ENCODE results near the gene VPS13D. TPM values are rescaled to one million over a fixed set of nuclear protein-coding genes. Genes with fewer than 3 reads are reported as not detected.

VPS13D gene
- polyA plus RNA-seq, 3 donors: 3.6 to 20.2 (median 5.1) TPM

GRCh38 chr1:12531179-12531499, 301.3 kb downstream of the VPS13D start:
- Mint-ChIP-seq H3K4me3 (no peak overlapping the region), H3K9me3 (peaks cover 0 to 9% (median 3%) of the 10 kb centered on the region in 7 donors), H3K27ac (no peak overlapping the region), H3K36me3 (peaks cover 0 to 2% of the 10 kb centered on the region in 2 donors), H3K27me3 (ENCODE audit: low read depth in 3 of 3) (peaks cover 0 to 4% (median 2%) of the 10 kb centered on the region in 3 donors), H3K4me1 (peaks cover 13% of the 10 kb centered on the region)
- Histone ChIP-seq H3K27ac (ENCODE audit: low read depth in 1 of 2, low read length in 2 of 2) (no peak overlapping the region), H3K27me3 (ENCODE audit: control insufficient read depth in 2 of 2, insufficient read depth in 2 of 2, low read length in 2 of 2) (no peaks in the 10 kb centered on the region), H3K9me3 (replicated peaks in 1 of 2; ENCODE audit: control insufficient read depth in 1 of 2, insufficient read depth in 1 of 2, low read length in 2 of 2) (no peaks in the 10 kb centered on the region), H2AFZ (ENCODE audit: insufficient read depth, low read depth, low read length, poor library complexity, severe bottlenecking) (no peak overlapping the region), H3K79me2 (ENCODE audit: insufficient read depth, low read length) (no peaks in the 10 kb centered on the region), H3K9ac (ENCODE audit: insufficient read depth, low read length, poor library complexity, severe bottlenecking) (no peak overlapping the region), H3K4me1 (ENCODE audit: control insufficient read depth in 1 of 2, insufficient read depth in 2 of 2, low read length in 2 of 2) (peaks cover 6 to 7% of the 10 kb centered on the region in 2 donors), H4K20me1 (ENCODE audit: insufficient read depth, low read length) (no peaks in the 10 kb centered on the region), H3K36me3 (replicated peaks in 1 of 2; ENCODE audit: control insufficient read depth in 1 of 2, insufficient read depth in 2 of 2, low read length in 2 of 2) (no peaks in the 10 kb centered on the region), H3K4me3 (replicated peaks in 1 of 3; ENCODE audit: low read depth in 2 of 3, low read length in 3 of 3) (no peak overlapping the region), H3K4me2 (replicated peaks; ENCODE audit: extremely low read depth, low read length, poor library complexity, severe bottlenecking) (no peak overlapping the region)
- TF ChIP-seq CTCF (IDR thresholded peaks at IDR 0.05): no peak
- no peak for DNase-seq
- no CpG with 5 or more reads among the region's 1 CpG for WGBS (ENCODE audit: insufficient coverage)
- intact Hi-C loops (cut with micrococcal nuclease): no loop called here

DNA sequence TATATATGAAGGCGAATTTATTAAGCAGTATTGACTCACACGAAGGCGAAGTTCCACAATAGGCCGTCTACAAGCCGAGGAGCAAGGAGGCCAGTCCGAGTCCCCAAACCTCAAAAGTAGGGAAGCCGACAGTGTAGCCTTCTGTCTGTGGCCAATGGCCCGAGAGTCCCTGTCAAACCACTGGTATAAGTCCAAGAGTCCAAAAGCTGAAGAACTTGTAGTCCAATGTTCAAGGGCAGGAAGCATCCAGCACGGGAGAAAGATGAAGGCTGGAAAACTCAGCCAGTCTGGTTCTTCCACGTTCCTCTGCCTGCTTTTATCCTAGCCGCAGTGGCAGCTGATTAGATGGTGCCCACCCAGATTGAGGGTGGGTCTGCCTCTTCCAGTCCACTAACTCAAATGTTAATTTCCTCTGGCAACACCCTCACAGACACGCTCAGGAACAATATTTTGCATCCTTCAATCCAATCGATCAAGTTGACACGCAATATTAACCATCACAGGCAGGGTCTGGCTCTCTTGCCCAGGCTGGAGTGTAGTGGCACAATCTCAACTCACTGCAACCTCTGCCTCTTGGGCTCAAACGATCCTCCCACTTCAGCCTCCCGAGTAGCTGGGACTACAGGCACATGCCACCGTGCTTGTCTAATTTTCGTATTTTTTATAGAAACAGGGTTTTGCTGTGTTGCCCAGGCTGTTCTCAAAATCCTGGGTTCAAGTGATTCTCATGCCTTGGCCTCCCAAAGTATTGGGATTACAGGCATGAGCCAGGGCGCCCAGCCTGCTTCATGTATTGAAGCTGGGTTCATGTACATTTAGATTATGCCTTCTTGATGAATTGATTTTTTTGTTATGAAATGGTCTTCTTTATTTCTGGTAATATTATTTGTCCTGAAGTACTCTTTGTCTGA, 302.8 kb downstream of the VPS13D start:
- Mint-ChIP-seq H3K27me3 (ENCODE audit: low read depth in 3 of 3) (peaks cover 0 to 4% (median 2%) of the 10 kb centered on the region in 3 donors), H3K4me3 (no peak overlapping the region), H3K9me3 (peaks cover 0 to 12% (median 9%) of the 10 kb centered on the region in 7 donors), H3K4me1 (peaks cover 11% of the 10 kb centered on the region), H3K36me3 (peaks cover 2 to 4% of the 10 kb centered on the region in 2 donors), H3K27ac (no peak overlapping the region)
- Histone ChIP-seq H2AFZ (ENCODE audit: insufficient read depth, low read depth, low read length, poor library complexity, severe bottlenecking) (no peak overlapping the region), H3K9ac (ENCODE audit: insufficient read depth, low read length, poor library complexity, severe bottlenecking) (no peak overlapping the region), H3K4me2 (replicated peaks; ENCODE audit: extremely low read depth, low read length, poor library complexity, severe bottlenecking) (no peak overlapping the region), H4K20me1 (ENCODE audit: insufficient read depth, low read length) (no peaks in the 10 kb centered on the region), H3K36me3 (replicated peaks in 1 of 2; ENCODE audit: control insufficient read depth in 1 of 2, insufficient read depth in 2 of 2, low read length in 2 of 2) (no peaks in the 10 kb centered on the region), H3K4me3 (replicated peaks in 1 of 3; ENCODE audit: low read depth in 2 of 3, low read length in 3 of 3) (no peak overlapping the region), H3K27ac (ENCODE audit: low read depth in 1 of 2, low read length in 2 of 2) (no peak overlapping the region), H3K79me2 (ENCODE audit: insufficient read depth, low read length) (no peaks in the 10 kb centered on the region), H3K9me3 (replicated peaks in 1 of 2; ENCODE audit: control insufficient read depth in 1 of 2, insufficient read depth in 1 of 2, low read length in 2 of 2) (peaks cover 0 to 4% of the 10 kb centered on the region in 2 donors), H3K27me3 (ENCODE audit: control insufficient read depth in 2 of 2, insufficient read depth in 2 of 2, low read length in 2 of 2) (no peaks in the 10 kb centered on the region), H3K4me1 (ENCODE audit: control insufficient read depth in 1 of 2, insufficient read depth in 2 of 2, low read length in 2 of 2) (peaks cover 6 to 7% of the 10 kb centered on the region in 2 donors)
- DNase-seq: no peak
- no peak for TF ChIP-seq CTCF (IDR thresholded peaks at IDR 0.05)
- intact Hi-C loops (cut with micrococcal nuclease): no loop called here
- 99% methylated on average over 16 of the region's 19 CpGs for WGBS (ENCODE audit: insufficient coverage)

Measured in CD14-positive monocyte (primary cell).